ENCODE results near the gene DOCK2. TPM values are rescaled to one million over a fixed set of nuclear protein-coding genes. Genes with fewer than 3 reads are reported as not detected.
"Not testable (repeated sequence)": the region's sequence is repeated elsewhere in the genome, so short reads cannot be mapped to it uniquely, and the experiment has no call there.

The DOCK2 gene
- polyA plus RNA-seq, 1 experiment, result 2.0 TPM

- no peak for TF ChIP-seq CTCF (IDR thresholded peaks at IDR 0.05; ENCODE audit: insufficient read depth, low read depth, low read length)
- DNase-seq (ENCODE audit: low read depth), result no peak
- no peaks in the 10 kb centered on the region for H3K27me3 ChIP-seq (ENCODE audit: control insufficient read depth, insufficient read depth, low read length)
- CTCF ChIA-PET, result interaction anchor here (0.8 to 1.6 kb wide), 4 partner anchors 9 to 152 kb away, joined by 3 to 6 read pairs (median 3); partner anchors contain the start of gene INSYN2B
- H3K4me3 ChIP-seq (ENCODE audit: low read depth, low read length), result no peak overlapping the region
- POLR2A ChIA-PET, result no interaction called here
- no peaks in the 10 kb centered on the region for H3K36me3 ChIP-seq (ENCODE audit: control insufficient read depth, insufficient read depth, low read length)
Measured at GRCh38 chr5:169828385-169828784, 191.3 kb downstream of the DOCK2 start.

GRCh38 chr5:169831331-169831730 lies 194.3 kb downstream of the DOCK2 start:
- TF ChIP-seq CTCF (IDR thresholded peaks at IDR 0.05; ENCODE audit: insufficient read depth, low read depth, low read length), result no peak
- CTCF ChIA-PET, result no interaction called here
- POLR2A ChIA-PET, result no interaction called here
- DNase-seq (ENCODE audit: low read depth), result no peak
- Histone ChIP-seq H3K27me3 (ENCODE audit: control insufficient read depth, insufficient read depth, low read length) (no peaks in the 10 kb centered on the region), H3K36me3 (ENCODE audit: control insufficient read depth, insufficient read depth, low read length) (no peaks in the 10 kb centered on the region), H3K4me3 (ENCODE audit: low read depth, low read length) (no peak overlapping the region)

- CTCF ChIA-PET, result no interaction called here
Measured at GRCh38 chr5:169832304-169832703, 195.2 kb downstream of the DOCK2 start.

GRCh38 chr5:169832845-169833244 lies 195.8 kb downstream of the DOCK2 start:
- H3K27me3 ChIP-seq (ENCODE audit: control insufficient read depth, insufficient read depth, low read length), result no peaks in the 10 kb centered on the region
- no peaks in the 10 kb centered on the region for H3K36me3 ChIP-seq (ENCODE audit: control insufficient read depth, insufficient read depth, low read length)
- CTCF ChIA-PET, result no interaction called here
- no peak overlapping the region for H3K4me3 ChIP-seq (ENCODE audit: low read depth, low read length)
- no peak for DNase-seq (ENCODE audit: low read depth)
- no peak for TF ChIP-seq CTCF (IDR thresholded peaks at IDR 0.05; ENCODE audit: insufficient read depth, low read depth, low read length)
- POLR2A ChIA-PET, result no interaction called here

More at GRCh38 chr5:169832304-169832703, 195.2 kb downstream of the DOCK2 start:
- POLR2A ChIA-PET, result no interaction called here
- no peak for DNase-seq (ENCODE audit: low read depth)
- TF ChIP-seq CTCF (IDR thresholded peaks at IDR 0.05; ENCODE audit: insufficient read depth, low read depth, low read length), result no peak
- no peaks in the 10 kb centered on the region for H3K27me3 ChIP-seq (ENCODE audit: control insufficient read depth, insufficient read depth, low read length)
- no peaks in the 10 kb centered on the region for H3K36me3 ChIP-seq (ENCODE audit: control insufficient read depth, insufficient read depth, low read length)
- no peak overlapping the region for H3K4me3 ChIP-seq (ENCODE audit: low read depth, low read length)

GRCh38 chr5:169833681-169834292 lies 196.7 kb downstream of the DOCK2 start:
- CTCF ChIA-PET, result interaction anchor here (0.7 kb wide), 1 partner anchor 1134 kb away, joined by 3 read pairs; no protein-coding TSS in a partner anchor
- H3K27me3 ChIP-seq (ENCODE audit: control insufficient read depth, insufficient read depth, low read length); H3K36me3 ChIP-seq (ENCODE audit: control insufficient read depth, insufficient read depth, low read length); H3K4me3 ChIP-seq (ENCODE audit: low read depth, low read length); DNase-seq (ENCODE audit: low read depth); POLR2A ChIA-PET: not testable (repeated sequence)

- H3K36me3 ChIP-seq (ENCODE audit: control insufficient read depth, insufficient read depth, low read length), result not testable (repeated sequence)
Measured at GRCh38 chr5:169834540-169834939, 197.5 kb downstream of the DOCK2 start.

More at GRCh38 chr5:169834540-169834939, 197.5 kb downstream of the DOCK2 start:
- DNase-seq (ENCODE audit: low read depth); CTCF ChIA-PET; H3K4me3 ChIP-seq (ENCODE audit: low read depth, low read length); H3K27me3 ChIP-seq (ENCODE audit: control insufficient read depth, insufficient read depth, low read length); POLR2A ChIA-PET: not testable (repeated sequence)
